SHP77 (cell line): ENCODE measurements around the gene CT45A9.
"Not testable (repeated sequence)": the region's sequence is repeated elsewhere in the genome, so short reads cannot be mapped to it uniquely, and the experiment has no call there.

Source experiments
- DNase-seq, 2 experiments: peaks; one replicate each; lab custom pipeline; 2025; lab: John Stamatoyannopoulos, UW

The CT45A9 gene, protein sequence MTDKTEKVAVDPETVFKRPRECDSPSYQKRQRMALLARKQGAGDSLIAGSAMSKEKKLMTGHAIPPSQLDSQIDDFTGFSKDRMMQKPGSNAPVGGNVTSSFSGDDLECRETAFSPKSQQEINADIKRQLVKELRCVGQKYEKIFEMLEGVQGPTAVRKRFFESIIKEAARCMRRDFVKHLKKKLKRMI

DNA sequence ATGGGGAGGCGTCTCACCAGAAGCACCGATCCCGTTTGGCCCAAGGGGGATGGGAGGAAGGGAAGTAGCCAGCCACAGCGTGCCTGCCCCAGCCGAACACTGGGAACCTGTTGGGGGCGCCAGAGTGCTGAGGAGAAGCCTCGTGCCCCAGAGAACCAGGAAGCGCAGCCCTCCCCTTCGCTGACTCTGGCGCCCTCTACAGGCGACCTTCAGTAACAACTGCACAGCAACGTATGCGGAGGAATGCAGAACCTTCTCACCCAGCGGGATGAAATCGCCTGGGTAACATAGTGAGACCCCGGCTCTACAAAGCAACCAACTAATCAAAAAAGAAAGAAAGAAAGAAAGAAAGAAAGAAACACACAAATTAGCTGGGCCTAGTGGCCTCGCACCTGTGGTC, at the start of gene CT45A9:
TSS of gene CT45A9 (minus strand) at position 101 of the 400 bp plus-strand sequence. CDS start 3,751 bp downstream, outside the sequence.
- DNase-seq: not testable (repeated sequence)

- DNase-seq: not testable (repeated sequence)
Observed at GRCh38 chrX:135920516-135920915, 48.9 kb upstream of the CT45A9 start.

DNA sequence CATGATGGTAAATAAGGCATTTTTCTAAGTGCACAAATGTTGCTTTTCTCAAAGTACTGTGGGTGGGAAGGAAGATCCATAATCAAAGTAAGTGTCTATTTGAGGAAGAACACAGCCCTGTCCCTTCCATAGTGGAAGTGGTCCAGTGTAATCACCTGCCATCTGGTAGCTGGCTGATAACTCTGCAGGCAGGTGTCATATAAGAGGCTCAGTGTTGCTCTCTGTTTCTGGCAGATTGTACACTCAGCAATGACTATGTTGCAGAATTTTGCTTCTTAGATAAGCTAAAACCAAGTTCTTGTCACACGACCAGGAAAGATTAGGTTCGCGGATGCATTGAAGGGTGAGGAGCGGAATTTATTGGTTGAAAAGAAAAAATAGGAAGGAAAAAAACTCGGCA, 42.8 kb upstream of the CT45A9 start:
- DNase-seq: no peak

GRCh38 chrX:135910251-135910650, 38.6 kb upstream of the CT45A9 start:
- DNase-seq: no peak

GRCh38 chrX:135893294-135893817, 21.7 kb upstream of the CT45A9 start, which contains the start of the genes CT45A10 and SAGE1:
TSS of gene CT45A10 (minus strand) at chrX:135893444. CDS start at chrX:135885344, 8,100 bp downstream.
TSS of gene SAGE1 (plus strand) at chrX:135893716. CDS start at chrX:135896243, 2,527 bp downstream.
- no peak for DNase-seq

- DNase-seq: no peak
Observed at GRCh38 chrX:135892781-135893180, 21.2 kb upstream of the CT45A9 start.

- no peak for DNase-seq
Observed at GRCh38 chrX:135890087-135890585, 18.5 kb upstream of the CT45A9 start.

DNA sequence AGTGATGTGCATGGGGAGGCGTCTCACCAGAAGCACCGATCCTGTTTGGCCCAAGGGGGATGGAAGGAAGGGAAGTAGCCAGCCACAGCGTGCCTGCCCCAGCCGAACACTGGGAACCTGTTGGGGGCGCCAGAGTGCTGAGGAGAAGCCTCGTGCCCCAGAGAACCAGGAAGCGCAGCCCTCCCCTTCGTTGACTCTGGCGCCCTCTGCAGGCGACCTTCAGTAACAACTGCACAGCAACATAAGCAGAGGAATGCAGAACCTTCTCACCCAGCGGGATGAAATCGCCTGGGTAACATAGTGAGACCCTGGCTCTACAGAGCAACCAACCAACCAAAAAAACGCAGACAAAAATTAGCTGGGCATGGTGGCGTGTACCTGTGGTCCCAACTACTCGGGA, 17.4 kb upstream of the CT45A9 start:
- not testable (repeated sequence) for DNase-seq

DNA sequence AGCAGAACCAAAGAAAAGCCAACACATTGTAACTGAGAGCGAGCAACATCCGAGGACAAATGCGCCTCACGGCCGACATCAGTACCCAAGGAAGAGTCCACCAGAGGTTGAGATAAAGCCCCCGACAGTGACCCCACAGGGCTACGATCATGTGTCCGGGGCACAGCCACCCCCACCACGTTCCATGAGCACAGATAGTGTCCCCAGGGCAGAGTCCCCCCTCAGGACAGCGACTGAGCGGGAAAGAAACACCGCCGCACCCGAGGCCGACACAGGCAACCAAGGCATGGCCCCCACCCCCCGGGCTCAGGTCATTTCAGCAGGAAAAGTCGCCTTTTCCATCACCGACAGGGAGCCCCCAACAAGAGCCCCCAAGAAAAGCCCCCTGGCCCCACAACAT, 16.6 kb upstream of the CT45A9 start:
- not testable (repeated sequence) for DNase-seq

- DNase-seq: not testable (repeated sequence)
Observed at GRCh38 chrX:135882741-135883140, 11.1 kb upstream of the CT45A9 start.

DNA sequence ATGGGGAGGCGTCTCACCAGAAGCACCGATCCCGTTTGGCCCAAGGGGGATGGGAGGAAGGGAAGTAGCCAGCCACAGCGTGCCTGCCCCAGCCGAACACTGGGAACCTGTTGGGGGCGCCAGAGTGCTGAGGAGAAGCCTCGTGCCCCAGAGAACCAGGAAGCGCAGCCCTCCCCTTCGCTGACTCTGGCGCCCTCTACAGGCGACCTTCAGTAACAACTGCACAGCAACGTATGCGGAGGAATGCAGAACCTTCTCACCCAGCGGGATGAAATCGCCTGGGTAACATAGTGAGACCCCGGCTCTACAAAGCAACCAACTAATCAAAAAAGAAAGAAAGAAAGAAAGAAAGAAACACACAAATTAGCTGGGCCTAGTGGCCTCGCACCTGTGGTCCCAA, 17.2 kb downstream of the CT45A9 start, which contains the start of gene CT45A8:
TSS of gene CT45A8 (minus strand) at position 101 of the 400 bp plus-strand sequence. CDS start 3,755 bp downstream, outside the sequence.
- DNase-seq: not testable (repeated sequence)

- not testable (repeated sequence) for DNase-seq
Observed at GRCh38 chrX:135837180-135837579, 34.4 kb downstream of the CT45A9 start, which contains the start of gene CT45A7. TSS of gene CT45A7 (minus strand) at chrX:135837280. CDS start at chrX:135833533, 3,747 bp downstream.

DNA sequence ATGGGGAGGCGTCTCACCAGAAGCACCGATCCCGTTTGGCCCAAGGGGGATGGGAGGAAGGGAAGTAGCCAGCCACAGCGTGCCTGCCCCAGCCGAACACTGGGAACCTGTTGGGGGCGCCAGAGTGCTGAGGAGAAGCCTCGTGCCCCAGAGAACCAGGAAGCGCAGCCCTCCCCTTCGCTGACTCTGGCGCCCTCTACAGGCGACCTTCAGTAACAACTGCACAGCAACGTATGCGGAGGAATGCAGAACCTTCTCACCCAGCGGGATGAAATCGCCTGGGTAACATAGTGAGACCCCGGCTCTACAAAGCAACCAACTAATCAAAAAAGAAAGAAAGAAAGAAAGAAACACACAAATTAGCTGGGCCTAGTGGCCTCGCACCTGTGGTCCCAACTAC, 51.7 kb downstream of the CT45A9 start, which contains the start of gene CT45A2:
TSS of gene CT45A2 (minus strand) at position 101 of the 400 bp plus-strand sequence. CDS start 3,747 bp downstream, outside the sequence.
- not testable (repeated sequence) for DNase-seq
